HepG2 (cell line): ENCODE results near the gene ADAD2. TPM values are rescaled to one million over a fixed set of nuclear protein-coding genes. Genes with fewer than 3 reads are reported as not detected.

Experiments used
- BORCS8-MEF2B ChIP-seq: sonication (generic); formaldehyde crosslinking; IDR thresholded peaks from 2 replicates; pipeline ENCODE4 v1.8.0; 2022; ENCODE audit warnings: mild to moderate bottlenecking, missing genetic modification reagents
- DPF2 ChIP-seq: sonication (generic); formaldehyde crosslinking; IDR thresholded peaks from 2 replicates; pipeline ENCODE4 v1.4.0; 2020; ENCODE audit warnings: mild to moderate bottlenecking, low read depth, missing genetic modification reagents, borderline replicate concordance
- ELF3 ChIP-seq: IDR thresholded peaks from 2 replicates; pipeline ENCODE4 v1.6.1; 2016; ENCODE audit warnings: missing genetic modification reagents, missing compliant biosample characterization
- ELF4 ChIP-seq: sonication (generic); formaldehyde crosslinking; IDR thresholded peaks from 2 replicates; pipeline ENCODE4 v1.5.0; 2020; ENCODE audit warnings: missing genetic modification reagents, mild to moderate bottlenecking, moderate library complexity, borderline replicate concordance
- FOXC1 ChIP-seq: sonication (generic); formaldehyde crosslinking; IDR thresholded peaks from 2 replicates; pipeline ENCODE4 v1.8.0; 2022; ENCODE audit warnings: mild to moderate bottlenecking, missing genetic modification reagents, borderline replicate concordance
- KDM5A ChIP-seq: fragments of 200-600 bp; sonication (generic); IDR thresholded peaks from 2 replicates; pipeline ENCODE4 v1.7.0; 2018; ENCODE audit warnings: antibody characterized with exemption, mild to moderate bottlenecking, low read length, borderline replicate concordance
- MAFK ChIP-seq, 2 experiments: IDR thresholded peaks in 1 of 2; conservative IDR thresholded peaks in 1 of 2; 2 replicates each; pipeline ENCODE4 v1.6.1; 2011; ENCODE audit warnings: improper control_type of control experiment in 2 of 2, low read length in 2 of 2
- MATR3 ChIP-seq: sonication (generic); formaldehyde crosslinking; IDR thresholded peaks from 2 replicates; pipeline ENCODE4 v1.4.0; 2020; ENCODE audit warnings: missing genetic modification reagents
- MEIS1 ChIP-seq: sonication (generic); formaldehyde crosslinking; IDR thresholded peaks from 2 replicates; pipeline ENCODE4 v1.9.0; 2021; ENCODE audit warnings: mild to moderate bottlenecking, missing genetic modification reagents, moderate library complexity, borderline replicate concordance
- PCBP1 ChIP-seq: fragments of 200-400 bp; formaldehyde crosslinking; IDR thresholded peaks from 2 replicates; pipeline ENCODE4 v1.6.1; 2017; ENCODE audit warnings: mild to moderate bottlenecking, low read depth, low read length, borderline replicate concordance
- PHF5A ChIP-seq: IDR thresholded peaks from one replicate; pipeline ENCODE4 v1.6.1; 2018; ENCODE audit warnings: low read depth, missing genetic modification reagents; ENCODE audit not compliant: unreplicated experiment
- POGZ ChIP-seq: sonication (generic); formaldehyde crosslinking; IDR thresholded peaks from 2 replicates; pipeline ENCODE4 v1.4.0; 2020; ENCODE audit warnings: mild to moderate bottlenecking, missing genetic modification reagents
- SCMH1 ChIP-seq: sonication (generic); formaldehyde crosslinking; IDR thresholded peaks from 2 replicates; pipeline ENCODE4 v1.9.0; 2021; ENCODE audit warnings: missing genetic modification reagents, mild to moderate bottlenecking, borderline replicate concordance
- TCF12 ChIP-seq, 2 experiments: fragments of 450-650 bp in 1 of 2; sonication (generic) in 1 of 2; formaldehyde crosslinking in 1 of 2; IDR thresholded peaks; 2 replicates each; pipeline versions ENCODE4 v1.6.1 to v1.8.0; 2017 to 2022; ENCODE audit warnings: antibody characterized with exemption in 1 of 2, mild to moderate bottlenecking in 1 of 2, missing genetic modification reagents in 1 of 2, moderate library complexity in 1 of 2
- TCF7L2 ChIP-seq: IDR thresholded peaks from 2 replicates; pipeline ENCODE4 v1.6.1; 2011; ENCODE audit warnings: mild to moderate bottlenecking, low read depth, low read length, moderate library complexity
- ZBTB7B ChIP-seq: sonication (generic); formaldehyde crosslinking; IDR thresholded peaks from 2 replicates; pipeline ENCODE4 v1.4.0; 2020; ENCODE audit warnings: missing genetic modification reagents
- ZKSCAN8 ChIP-seq: IDR thresholded peaks from 2 replicates; pipeline ENCODE4 v1.6.1; 2016; ENCODE audit warnings: borderline replicate concordance, missing genetic modification reagents, missing compliant biosample characterization
- ZNF331 ChIP-seq: sonication (generic); formaldehyde crosslinking; IDR thresholded peaks from 2 replicates; pipeline ENCODE4 v1.4.0; 2020; ENCODE audit warnings: missing genetic modification reagents
- ZNF577 ChIP-seq: sonication (generic); formaldehyde crosslinking; IDR thresholded peaks from 2 replicates; pipeline ENCODE4 v1.4.0; 2020; ENCODE audit warnings: mild to moderate bottlenecking, low read depth, missing genetic modification reagents, borderline replicate concordance
- ZNF83 ChIP-seq: sonication (generic); formaldehyde crosslinking; IDR thresholded peaks from 2 replicates; pipeline ENCODE4 v1.4.0; 2020; ENCODE audit warnings: missing genetic modification reagents, mild to moderate bottlenecking, borderline replicate concordance
- ZNF878 ChIP-seq: sonication (generic); formaldehyde crosslinking; IDR thresholded peaks from 2 replicates; pipeline ENCODE4 v1.8.1; 2023; ENCODE audit warnings: mild to moderate bottlenecking, missing genetic modification reagents, moderate library complexity
- polyA plus RNA-seq, 8 experiments: library from polyadenylated mRNA; depleted of rRNA in 3 of 8; stranded (reverse) in 7 of 8; unstranded in 1 of 8; fragments of >200 nt; fragmentation: Illumina TruSeq in 4 of 8; extraction: Trizol in 4 of 8; gene quantifications; 2 replicates each; pipeline versions ENCODE4 v1.2.1 to v1.2.3, GENCODE V29; 2011 to 2016; ENCODE audit warnings: low read depth in 4 of 8, missing spikeins in 1 of 8, mixed read lengths in 1 of 8; ENCODE audit not compliant: insufficient read depth in 1 of 8
- total RNA-seq, 5 experiments: library from RNA; depleted of rRNA; stranded (reverse); fragments of >200 nt; fragmentation: Illumina TruSeq; extraction: Trizol; gene quantifications; 2 replicates each; pipeline ENCODE4 v1.2.3, GENCODE V29; 2016; ENCODE audit warnings: low read depth in 1 of 5
- TF ChIP-seq, protein P1 (sequence below): sonication (generic); formaldehyde crosslinking; IDR thresholded peaks from 2 replicates; pipeline ENCODE4 v1.4.0; 2020; ENCODE audit warnings: mild to moderate bottlenecking, missing genetic modification reagents
- TF ChIP-seq, protein P2 (sequence below): sonication (generic); formaldehyde crosslinking; IDR thresholded peaks from 2 replicates; pipeline ENCODE4 v1.8.1; 2023; ENCODE audit warnings: mild to moderate bottlenecking, missing genetic modification reagents, borderline replicate concordance
- TF ChIP-seq, protein P3 (sequence below): sonication (generic); formaldehyde crosslinking; IDR thresholded peaks from 2 replicates; pipeline ENCODE4 v1.4.0; 2020; ENCODE audit warnings: mild to moderate bottlenecking, low read depth, missing genetic modification reagents
- TF ChIP-seq, protein P4 (sequence below): IDR thresholded peaks from 2 replicates; pipeline ENCODE4 v1.6.1; 2018; ENCODE audit warnings: missing genetic modification reagents

The ADAD2 gene
- total and polyA plus RNA-seq, 2 of the 13 experiments (the other 11 are each of a cell fraction or from before 2014, with no cell fraction given): not detected

DNA sequence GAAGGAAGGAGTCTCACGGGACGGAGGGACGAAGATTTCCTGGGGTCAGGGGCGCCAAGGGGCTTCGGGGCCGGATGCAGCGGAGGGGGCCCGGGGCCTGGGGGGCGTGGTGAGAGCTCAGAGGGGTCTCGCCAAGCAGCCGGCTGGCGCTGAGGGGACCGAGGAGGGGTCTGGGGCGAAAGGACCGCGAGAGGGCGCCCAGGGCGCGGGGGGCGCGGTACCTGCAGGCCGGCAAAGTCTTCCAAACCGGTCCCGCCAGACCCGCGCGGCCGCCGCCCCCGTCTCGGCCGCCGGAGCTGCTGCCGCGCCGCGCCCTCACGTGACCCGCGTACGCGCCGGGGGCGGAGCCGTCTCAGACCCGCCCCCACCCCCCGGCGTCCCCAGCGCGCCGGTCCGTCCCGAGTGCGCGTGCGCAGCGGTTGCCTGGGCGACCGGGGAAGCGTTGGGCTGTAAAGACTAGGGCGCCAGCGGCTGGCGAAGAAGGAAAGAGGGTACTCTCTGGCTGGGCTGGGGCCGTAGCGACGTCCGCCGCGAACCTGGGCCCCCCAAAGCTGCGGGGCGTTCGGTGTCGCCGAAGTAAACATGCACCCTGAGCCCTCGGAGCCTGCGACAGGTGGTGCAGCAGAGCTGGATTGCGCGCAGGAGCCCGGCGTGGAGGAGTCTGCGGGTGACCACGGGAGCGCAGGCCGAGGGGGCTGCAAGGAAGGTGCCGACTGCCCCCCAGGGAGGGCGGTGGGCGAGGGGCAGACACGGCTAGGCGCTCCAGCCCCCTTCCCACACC, 45.9 kb upstream of the ADAD2 start, which contains the start of the genes DNAAF1 and HSDL1 (continued):
- TF ChIP-seq, protein P1, sequence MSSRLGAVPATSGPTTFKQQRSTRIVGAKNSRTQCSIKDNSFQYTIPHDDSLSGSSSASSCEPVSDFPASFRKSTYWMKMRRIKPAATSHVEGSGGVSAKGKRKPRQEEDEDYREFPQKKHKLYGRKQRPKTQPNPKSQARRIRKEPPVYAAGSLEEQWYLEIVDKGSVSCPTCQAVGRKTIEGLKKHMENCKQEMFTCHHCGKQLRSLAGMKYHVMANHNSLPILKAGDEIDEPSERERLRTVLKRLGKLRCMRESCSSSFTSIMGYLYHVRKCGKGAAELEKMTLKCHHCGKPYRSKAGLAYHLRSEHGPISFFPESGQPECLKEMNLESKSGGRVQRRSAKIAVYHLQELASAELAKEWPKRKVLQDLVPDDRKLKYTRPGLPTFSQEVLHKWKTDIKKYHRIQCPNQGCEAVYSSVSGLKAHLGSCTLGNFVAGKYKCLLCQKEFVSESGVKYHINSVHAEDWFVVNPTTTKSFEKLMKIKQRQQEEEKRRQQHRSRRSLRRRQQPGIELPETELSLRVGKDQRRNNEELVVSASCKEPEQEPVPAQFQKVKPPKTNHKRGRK (CRISPR knock-in tag): no peak
- no peak for TF ChIP-seq POGZ (CRISPR knock-in tag)
- TF ChIP-seq ZNF83: no peak
- peak; percentile 48; the same call in 1 of the 2 replicates for TF ChIP-seq BORCS8-MEF2B
- TF ChIP-seq ZNF331 (CRISPR knock-in tag): no peak; the same call in 1 of the 2 replicates
- TF ChIP-seq ZKSCAN8 (CRISPR knock-in tag): no peak
- TF ChIP-seq, protein P2, sequence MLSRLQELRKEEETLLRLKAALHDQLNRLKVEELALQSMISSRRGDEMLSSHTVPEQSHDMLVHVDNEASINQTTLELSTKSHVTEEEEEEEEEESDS (CRISPR knock-in tag): no peak
- no peak for TF ChIP-seq MEIS1
- peak; percentile 21; the same call in 1 of the 2 replicates for TF ChIP-seq KDM5A
- no peak for TF ChIP-seq ELF4 (CRISPR knock-in tag)
- no peak for TF ChIP-seq ZNF878
- no peak for TF ChIP-seq ELF3 (CRISPR knock-in tag)
- TF ChIP-seq TCF7L2: no peak
- TF ChIP-seq MAFK (conservative IDR thresholded peaks at IDR 0.05 in 1 of 2, IDR thresholded peaks at IDR 0.05 in 1 of 2; ENCODE audit: low read length in 2 of 2): no peak
- TF ChIP-seq DPF2 (CRISPR knock-in tag): no peak
- TF ChIP-seq, protein P3, sequence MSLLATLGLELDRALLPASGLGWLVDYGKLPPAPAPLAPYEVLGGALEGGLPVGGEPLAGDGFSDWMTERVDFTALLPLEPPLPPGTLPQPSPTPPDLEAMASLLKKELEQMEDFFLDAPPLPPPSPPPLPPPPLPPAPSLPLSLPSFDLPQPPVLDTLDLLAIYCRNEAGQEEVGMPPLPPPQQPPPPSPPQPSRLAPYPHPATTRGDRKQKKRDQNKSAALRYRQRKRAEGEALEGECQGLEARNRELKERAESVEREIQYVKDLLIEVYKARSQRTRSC: no peak
- no peak for TF ChIP-seq ZNF577 (CRISPR knock-in tag)
- TF ChIP-seq TCF12 (IDR thresholded peaks at IDR 0.05): no peak
- TF ChIP-seq TCF12 (CRISPR knock-in tag; IDR thresholded peaks at IDR 0.05): peak; percentile 84; the same call in 1 of the 2 replicates
- no peak for TF ChIP-seq FOXC1 (CRISPR knock-in tag)
- no peak for TF ChIP-seq SCMH1 (CRISPR knock-in tag)
- TF ChIP-seq MATR3: no peak
- TF ChIP-seq PHF5A (CRISPR knock-in tag): no peak
- no peak for TF ChIP-seq PCBP1
- TF ChIP-seq, protein P4, sequence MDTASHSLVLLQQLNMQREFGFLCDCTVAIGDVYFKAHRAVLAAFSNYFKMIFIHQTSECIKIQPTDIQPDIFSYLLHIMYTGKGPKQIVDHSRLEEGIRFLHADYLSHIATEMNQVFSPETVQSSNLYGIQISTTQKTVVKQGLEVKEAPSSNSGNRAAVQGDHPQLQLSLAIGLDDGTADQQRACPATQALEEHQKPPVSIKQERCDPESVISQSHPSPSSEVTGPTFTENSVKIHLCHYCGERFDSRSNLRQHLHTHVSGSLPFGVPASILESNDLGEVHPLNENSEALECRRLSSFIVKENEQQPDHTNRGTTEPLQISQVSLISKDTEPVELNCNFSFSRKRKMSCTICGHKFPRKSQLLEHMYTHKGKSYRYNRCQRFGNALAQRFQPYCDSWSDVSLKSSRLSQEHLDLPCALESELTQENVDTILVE (CRISPR knock-in tag): 0 out of 2 replicates have a peak, but pooled peaks have one; percentile 31
- TF ChIP-seq ZBTB7B: peak; percentile 71; the same call in 1 of the 2 replicates
